DMS114 treated with DMSO at 0.1 percent for 48 hours (cell line): ENCODE results near the gene SFT2D2.

ENCODE experiments used
- DNase-seq: peaks from one replicate; lab custom pipeline; 2025; ENCODE audit not compliant: unreplicated experiment; lab: John Stamatoyannopoulos, UW

SFT2D2 gene

GRCh38 chr1:168301664-168302320, 76.0 kb downstream of the SFT2D2 start:
- no peak for DNase-seq
